Forelimb muscle (tissue), 1 donor: ENCODE data around the gene COL18A1. TPM values are rescaled to one million over a fixed set of nuclear protein-coding genes. Genes with fewer than 3 reads are reported as not detected.
"Not testable (repeated sequence)": the region's sequence is repeated elsewhere in the genome, so short reads cannot be mapped to it uniquely, and the experiment has no call there.

Experiments
- DNase-seq: peaks from one replicate; pipeline ENCODE4 v3.0.0-alpha.2; 2013; ENCODE audit warnings: low read depth
- polyA plus RNA-seq: library from polyadenylated mRNA; unstranded; fragments of 120-200 nt; gene quantifications from one replicate; pipeline ENCODE4 v1.2.1, GENCODE V29; 2013; ENCODE audit not compliant: insufficient read length

The COL18A1 gene
- polyA plus RNA-seq, 1 donor: 73.4 TPM

- no peak for DNase-seq
Measured at GRCh38 chr21:45517249-45518065, 112.5 kb downstream of the COL18A1 start.

- DNase-seq: no peak
Measured at GRCh38 chr21:45518742-45519141, 113.8 kb downstream of the COL18A1 start.

GRCh38 chr21:45519182-45519581 lies 114.2 kb downstream of the COL18A1 start:
- no peak for DNase-seq

- no peak for DNase-seq
Measured at GRCh38 chr21:45521241-45521640, 116.3 kb downstream of the COL18A1 start.

- DNase-seq: no peak
Measured at GRCh38 chr21:45522381-45522780, 117.4 kb downstream of the COL18A1 start.

GRCh38 chr21:45522986-45523385 lies 118.0 kb downstream of the COL18A1 start:
- no peak for DNase-seq

GRCh38 chr21:45523411-45524101 lies 118.6 kb downstream of the COL18A1 start:
- no peak for DNase-seq

GRCh38 chr21:45524756-45525152 lies 119.8 kb downstream of the COL18A1 start:
- no peak for DNase-seq

- no peak for DNase-seq
Measured at GRCh38 chr21:45525153-45525909, 120.4 kb downstream of the COL18A1 start.

- no peak for DNase-seq
Measured at GRCh38 chr21:45525910-45526306, 120.9 kb downstream of the COL18A1 start.

GRCh38 chr21:45527151-45527999 lies 122.4 kb downstream of the COL18A1 start:
- not testable (repeated sequence) for DNase-seq

GRCh38 chr21:45528028-45528705 lies 123.2 kb downstream of the COL18A1 start:
- DNase-seq: no peak

- DNase-seq: no peak
Measured at GRCh38 chr21:45528981-45529784, 124.2 kb downstream of the COL18A1 start.

GRCh38 chr21:45529785-45530422 lies 124.9 kb downstream of the COL18A1 start:
- DNase-seq: no peak

GRCh38 chr21:45530423-45531113 lies 125.6 kb downstream of the COL18A1 start:
- DNase-seq: no peak

GRCh38 chr21:45531114-45531392 lies 126.1 kb downstream of the COL18A1 start:
- DNase-seq: not testable (repeated sequence)

- no peak for DNase-seq
Measured at GRCh38 chr21:45531393-45532215, 126.6 kb downstream of the COL18A1 start.

GRCh38 chr21:45532826-45533360 lies 127.9 kb downstream of the COL18A1 start:
- DNase-seq: no peak
